Activated B cell treated with CpG ODN at 0.5 μM for 24 hours (primary cell): Measurements from ENCODE around the gene RMDN2. TPM values are rescaled to one million over a fixed set of nuclear protein-coding genes. Genes with fewer than 3 reads are reported as not detected.

Source experiments
- ATAC-seq: fragments of 200-7000 bp; cut with Tn5 transposase; one replicate; pipeline ENCODE4 v1.10.0; 2021; ENCODE audit warnings: low read depth, mild to moderate bottlenecking, moderate library complexity
- CTCF ChIA-PET: fragments of 350-600 bp; sonication (Branson Sonifier 250); formaldehyde crosslinking; loops from one replicate; lab custom pipeline; 2021; ENCODE audit warnings: antibody characterized with exemption; lab: Charles Lee
- POLR2A ChIA-PET: fragments of 350-600 bp; sonication (Branson Sonifier 250); formaldehyde crosslinking; loops from one replicate; lab custom pipeline; 2021; ENCODE audit warnings: antibody characterized with exemption; lab: Charles Lee
- DNase-seq: peaks from one replicate; pipeline ENCODE4 v3.0.0; 2022
- H3K27ac Mint-ChIP-seq: one replicate; pipeline ENCODE4 v1.8.0; 2020; ENCODE audit warnings: mixed read lengths
- H3K27me3 Mint-ChIP-seq: one replicate; pipeline ENCODE4 v1.8.0; 2021; ENCODE audit warnings: mixed read lengths
- H3K36me3 Mint-ChIP-seq: one replicate; pipeline ENCODE4 v1.8.0; 2021; ENCODE audit warnings: low read depth, mixed read lengths
- H3K4me1 Mint-ChIP-seq: one replicate; pipeline ENCODE4 v1.8.0; 2021; ENCODE audit warnings: mixed read lengths
- H3K4me3 Mint-ChIP-seq: one replicate; pipeline ENCODE4 v1.8.0; 2020; ENCODE audit warnings: mild to moderate bottlenecking, mixed read lengths
- H3K9me3 Mint-ChIP-seq: one replicate; pipeline ENCODE4 v1.8.0; 2020; ENCODE audit warnings: mixed read lengths
- intact Hi-C: fragments of 100-400 bp; cut with micrococcal nuclease; formaldehyde crosslinking; loops from one replicate; pipeline ENCODE4 v1.15.1; 2024
- total RNA-seq: library from RNA; stranded (reverse); gene quantifications from 2 replicates; pipeline ENCODE4 v1.2.3, GENCODE V29; 2022
- TF ChIP-seq, protein P1 (sequence below): fragments of 200-600 bp; IDR thresholded peaks from one replicate; pipeline ENCODE4 v1.8.0; 2022; ENCODE audit warnings: antibody characterized with exemption, mild to moderate bottlenecking

The RMDN2 gene
- total RNA-seq, 1 donor from 2014 or later: 7.0 TPM

DNA sequence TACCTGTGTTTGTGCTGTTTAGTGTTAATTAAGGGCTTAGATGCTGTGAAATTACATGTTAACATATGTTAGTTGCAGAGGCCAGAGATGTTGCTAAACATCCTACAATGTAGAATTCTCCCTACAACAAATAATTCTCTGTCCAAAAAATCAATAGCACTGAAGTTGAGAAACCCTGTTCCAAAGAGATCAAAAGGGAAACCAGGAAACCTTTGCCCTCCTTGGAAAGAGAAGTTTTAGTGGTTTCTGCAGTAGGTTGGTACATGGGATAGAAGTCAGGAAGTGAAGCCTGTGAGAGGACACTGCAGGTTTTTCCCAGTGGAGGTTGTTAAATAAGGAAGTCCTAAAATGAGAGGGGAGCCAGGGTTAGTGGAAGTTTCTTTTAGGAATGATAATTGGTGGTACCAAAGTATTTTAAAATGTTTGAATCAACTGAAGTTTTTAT lies 6.3 kb upstream of the RMDN2 start:
- ATAC-seq: no peak
- TF ChIP-seq, protein P1, sequence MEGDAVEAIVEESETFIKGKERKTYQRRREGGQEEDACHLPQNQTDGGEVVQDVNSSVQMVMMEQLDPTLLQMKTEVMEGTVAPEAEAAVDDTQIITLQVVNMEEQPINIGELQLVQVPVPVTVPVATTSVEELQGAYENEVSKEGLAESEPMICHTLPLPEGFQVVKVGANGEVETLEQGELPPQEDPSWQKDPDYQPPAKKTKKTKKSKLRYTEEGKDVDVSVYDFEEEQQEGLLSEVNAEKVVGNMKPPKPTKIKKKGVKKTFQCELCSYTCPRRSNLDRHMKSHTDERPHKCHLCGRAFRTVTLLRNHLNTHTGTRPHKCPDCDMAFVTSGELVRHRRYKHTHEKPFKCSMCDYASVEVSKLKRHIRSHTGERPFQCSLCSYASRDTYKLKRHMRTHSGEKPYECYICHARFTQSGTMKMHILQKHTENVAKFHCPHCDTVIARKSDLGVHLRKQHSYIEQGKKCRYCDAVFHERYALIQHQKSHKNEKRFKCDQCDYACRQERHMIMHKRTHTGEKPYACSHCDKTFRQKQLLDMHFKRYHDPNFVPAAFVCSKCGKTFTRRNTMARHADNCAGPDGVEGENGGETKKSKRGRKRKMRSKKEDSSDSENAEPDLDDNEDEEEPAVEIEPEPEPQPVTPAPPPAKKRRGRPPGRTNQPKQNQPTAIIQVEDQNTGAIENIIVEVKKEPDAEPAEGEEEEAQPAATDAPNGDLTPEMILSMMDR: no peak
- Mint-ChIP-seq H3K4me3 (no peak overlapping the region), H3K27me3 (peaks cover 3% of the 10 kb centered on the region), H3K4me1 (peaks cover 3% of the 10 kb centered on the region), H3K9me3 (no peaks in the 10 kb centered on the region), H3K27ac (no peak overlapping the region), H3K36me3 (no peaks in the 10 kb centered on the region)
- DNase-seq: no peak
- ChIA-PET CTCF (no interaction called here), POLR2A (no interaction called here)
- intact Hi-C loops: no loop called here

DNA sequence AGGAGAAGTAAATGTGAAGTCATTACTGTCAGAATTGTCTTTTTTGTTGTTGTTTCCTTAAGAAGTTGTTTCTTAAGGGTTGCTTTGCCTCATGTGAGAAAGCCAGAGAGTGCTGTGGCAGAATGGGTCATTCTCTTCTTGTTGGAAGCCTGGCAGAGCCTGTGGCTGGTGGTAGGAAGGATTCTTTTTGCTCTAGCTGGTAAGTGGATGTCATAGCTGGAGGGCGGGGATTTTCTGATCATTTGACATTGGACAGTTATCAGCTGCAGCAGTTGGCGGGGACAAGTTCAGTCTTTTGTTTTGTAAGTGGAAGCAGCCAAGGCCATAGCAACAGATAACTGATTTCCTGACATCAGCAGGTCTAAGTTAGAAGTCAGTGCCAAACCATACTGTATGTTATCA lies 5.5 kb upstream of the RMDN2 start:
- POLR2A ChIA-PET: no interaction called here
- no peaks in the 10 kb centered on the region for H3K9me3 Mint-ChIP-seq
- DNase-seq (no peak), ATAC-seq (no peak)
- TF ChIP-seq, protein P1: no peak
- peaks cover 1% of the 10 kb centered on the region for H3K36me3 Mint-ChIP-seq
- peaks cover 10% of the 10 kb centered on the region for H3K4me1 Mint-ChIP-seq
- intact Hi-C loops: no loop called here
- no peak overlapping the region for H3K4me3 Mint-ChIP-seq
- no peak overlapping the region for H3K27ac Mint-ChIP-seq
- peaks cover 3% of the 10 kb centered on the region for H3K27me3 Mint-ChIP-seq
- CTCF ChIA-PET: no interaction called here

DNA sequence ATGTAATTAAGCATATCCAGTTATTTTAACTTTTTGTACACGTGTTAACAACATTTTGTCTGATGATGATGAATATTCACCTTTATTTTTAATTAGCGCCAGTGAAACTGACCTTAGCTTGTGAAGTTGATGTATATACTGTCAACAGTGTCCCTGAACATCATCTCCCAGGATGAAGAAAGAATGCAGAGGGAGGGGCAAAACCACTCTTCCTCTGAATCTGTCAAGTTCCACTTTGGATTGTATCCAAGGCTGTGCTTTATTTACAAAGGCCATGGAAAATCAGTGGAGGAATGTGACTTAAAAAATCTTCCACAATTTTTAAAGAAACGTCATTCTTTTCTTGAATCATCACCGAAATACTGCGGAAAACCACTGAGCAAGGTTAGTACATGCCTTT lies 4.5 kb upstream of the RMDN2 start:
- intact Hi-C loops: no loop called here
- ChIA-PET POLR2A (no interaction called here), CTCF (no interaction called here)
- no peaks in the 10 kb centered on the region for H3K9me3 Mint-ChIP-seq
- H3K4me1 Mint-ChIP-seq: peaks cover 13% of the 10 kb centered on the region
- no peak overlapping the region for H3K4me3 Mint-ChIP-seq
- no peak overlapping the region for H3K27ac Mint-ChIP-seq
- ATAC-seq (no peak), DNase-seq (no peak)
- H3K27me3 Mint-ChIP-seq: peaks cover 3% of the 10 kb centered on the region
- TF ChIP-seq, protein P1: no peak
- peaks cover 4% of the 10 kb centered on the region for H3K36me3 Mint-ChIP-seq

DNA sequence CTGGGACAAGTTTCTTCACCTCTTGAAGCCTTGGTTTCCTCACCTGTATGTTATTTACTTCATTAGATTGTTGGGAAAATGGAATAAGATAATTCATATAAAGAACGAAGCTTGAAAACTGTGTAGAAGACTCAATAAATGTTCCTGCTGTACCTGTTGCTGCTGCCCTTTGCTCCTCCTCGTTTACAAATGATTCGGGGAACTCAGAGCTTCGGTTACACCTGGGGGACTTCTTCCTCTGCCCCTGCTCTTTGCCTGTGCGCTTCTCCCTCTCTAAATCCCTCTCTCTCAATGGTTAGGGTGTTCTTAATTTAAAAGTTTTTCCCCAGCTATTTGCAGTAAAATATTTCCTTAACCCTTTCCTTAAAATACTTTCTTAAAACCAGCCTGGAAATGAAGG lies 3.3 kb upstream of the RMDN2 start:
- CTCF ChIA-PET: interaction anchor here (1.2 kb wide), 1 partner anchor 60 kb away, joined by 3 read pairs; no protein-coding TSS in a partner anchor
- intact Hi-C loops: no loop called here
- H3K36me3 Mint-ChIP-seq: peaks cover 4% of the 10 kb centered on the region
- H3K4me1 Mint-ChIP-seq: peaks cover 15% of the 10 kb centered on the region
- peaks cover 3% of the 10 kb centered on the region for H3K27me3 Mint-ChIP-seq
- POLR2A ChIA-PET: no interaction called here
- DNase-seq: no peak
- no peaks in the 10 kb centered on the region for H3K9me3 Mint-ChIP-seq
- no peak for ATAC-seq
- TF ChIP-seq, protein P1: no peak
- H3K4me3 Mint-ChIP-seq: no peak overlapping the region
- no peak overlapping the region for H3K27ac Mint-ChIP-seq

DNA sequence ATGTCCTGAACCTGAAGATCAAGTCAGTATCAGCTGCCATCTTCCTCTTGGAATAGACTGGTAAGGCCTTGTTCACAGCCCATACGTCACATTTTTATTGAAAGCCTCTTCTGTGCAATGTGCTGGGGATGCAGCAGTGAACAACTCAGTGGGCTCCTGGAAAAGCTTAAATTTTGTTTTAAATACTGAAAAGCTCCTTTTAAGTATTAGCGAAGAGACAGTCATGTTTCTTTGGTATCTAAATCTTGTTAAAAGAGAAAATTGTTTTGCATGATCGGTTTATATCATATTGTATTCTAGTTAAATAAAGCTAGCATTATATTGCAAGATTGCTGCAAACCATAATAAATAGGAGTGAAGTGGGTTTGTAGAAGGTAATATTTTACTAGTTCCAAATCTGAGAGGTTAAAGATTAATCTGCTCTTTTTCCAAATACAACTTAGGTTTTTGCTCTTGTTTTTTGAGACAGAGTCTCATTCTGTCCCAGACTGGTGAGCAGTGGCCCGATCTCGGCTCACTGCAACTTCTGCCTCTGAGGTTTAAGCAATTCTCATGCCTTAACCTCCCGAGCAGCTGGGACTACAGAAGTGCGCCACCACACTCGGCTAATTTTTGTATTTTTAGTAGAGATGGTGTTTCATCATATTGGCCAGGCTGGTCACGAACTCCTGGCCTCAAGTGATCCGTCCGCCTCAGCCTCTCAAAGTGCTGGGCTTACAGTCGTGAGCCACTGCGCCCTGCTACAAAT lies 1.6 kb upstream of the RMDN2 start:
- H3K27ac Mint-ChIP-seq: no peak overlapping the region

More for the DNA sequence above, 1.6 kb upstream of the RMDN2 start:
- peaks cover 24% of the 10 kb centered on the region for H3K4me1 Mint-ChIP-seq
- POLR2A ChIA-PET: interaction anchor here (0.6 to 2.5 kb wide), 3 partner anchors 11 to 709 kb away, joined by 4 to 34 read pairs (median 4); no protein-coding TSS in a partner anchor
- intact Hi-C loops: loop anchor here (2.0 kb wide), 2 partner anchors 453 to 957 kb away; partner anchors contain the start of genes ATL2 and STRN
- peak overlapping the region; percentile 50 for H3K4me3 Mint-ChIP-seq
- H3K27me3 Mint-ChIP-seq: peaks cover 3% of the 10 kb centered on the region
- H3K9me3 Mint-ChIP-seq: no peaks in the 10 kb centered on the region
- ATAC-seq: no peak
- CTCF ChIA-PET: interaction anchor here (0.8 to 3.0 kb wide), 5 partner anchors 12 to 526 kb away, joined by 3 to 16 read pairs (median 3); no protein-coding TSS in a partner anchor
- peaks cover 4% of the 10 kb centered on the region for H3K36me3 Mint-ChIP-seq
- TF ChIP-seq, protein P1: no peak
- DNase-seq: no peak
